IPS-20b (cell line): Measurements from ENCODE around the gene ZNF680.
"Not testable (repeated sequence)": the region's sequence is repeated elsewhere in the genome, so short reads cannot be mapped to it uniquely, and the experiment has no call there.

Source experiments
- H3K27ac ChIP-seq: one replicate; pipeline ENCODE4 v1.5.1; 2013; ENCODE audit warnings: low read length
- H3K27me3 ChIP-seq: 2 replicates; pipeline ENCODE4 v1.6.1; 2013; ENCODE audit warnings: mild to moderate bottlenecking, low read length, inconsistent platforms; ENCODE audit not compliant: insufficient read depth
- H3K36me3 ChIP-seq: 2 replicates; pipeline ENCODE4 v1.6.1; 2013; ENCODE audit warnings: low read depth, mild to moderate bottlenecking, inconsistent platforms, low read length, moderate library complexity; ENCODE audit not compliant: insufficient read depth
- H3K4me1 ChIP-seq: 2 replicates; pipeline ENCODE4 v1.6.1; 2013; ENCODE audit warnings: mild to moderate bottlenecking, control low read depth, inconsistent platforms, low read length, moderate library complexity; ENCODE audit not compliant: insufficient read depth
- H3K4me3 ChIP-seq: 2 replicates; pipeline ENCODE4 v1.5.1; 2013; ENCODE audit warnings: mild to moderate bottlenecking, low read length, inconsistent platforms
- H3K9ac ChIP-seq: 2 replicates; pipeline ENCODE4 v1.6.1; 2013; ENCODE audit warnings: low read depth, mild to moderate bottlenecking, inconsistent platforms, low read length, moderate library complexity
- H3K9me3 ChIP-seq: 2 replicates; pipeline ENCODE4 v1.6.1; 2013; ENCODE audit warnings: mild to moderate bottlenecking, low read depth, low read length, inconsistent platforms; ENCODE audit not compliant: insufficient read depth

ZNF680 gene

GRCh38 chr7:64581926-64582894 lies 19.3 kb upstream of the ZNF680 start:
- no peak overlapping the region; the same call in 1 of the 2 replicates for H3K4me3 ChIP-seq
- H3K36me3 ChIP-seq: no peaks in the 10 kb centered on the region
- no peak overlapping the region for H3K27ac ChIP-seq
- H3K27me3 ChIP-seq: no peaks in the 10 kb centered on the region
- H3K4me1 ChIP-seq: no peaks in the 10 kb centered on the region
- H3K9me3 ChIP-seq: peaks cover 60% of the 10 kb centered on the region
- H3K9ac ChIP-seq: no peak overlapping the region

DNA sequence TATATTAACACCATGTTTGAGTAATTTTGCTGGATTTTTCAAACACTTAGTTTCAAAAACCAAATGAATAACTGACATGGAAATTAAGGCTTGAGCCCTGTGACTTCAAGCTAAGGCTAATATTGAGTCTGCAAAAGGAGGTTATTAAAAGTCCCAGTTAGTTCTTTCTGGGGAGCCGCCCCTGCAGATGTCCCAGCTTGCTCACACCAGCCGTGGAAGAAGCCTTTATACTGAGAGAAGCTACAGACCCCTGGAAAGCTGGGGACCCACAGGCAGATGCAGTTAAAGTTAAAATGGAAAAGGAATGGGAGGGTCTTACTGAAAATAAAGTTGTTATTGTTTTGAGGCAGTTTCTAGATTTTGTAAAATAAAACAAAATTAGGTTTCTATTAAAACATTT lies 18.5 kb upstream of the ZNF680 start:
- no peak overlapping the region for H3K27ac ChIP-seq
- H3K4me3 ChIP-seq: no peak overlapping the region
- H3K36me3 ChIP-seq: no peaks in the 10 kb centered on the region
- H3K4me1 ChIP-seq: no peaks in the 10 kb centered on the region
- no peak overlapping the region for H3K9ac ChIP-seq
- no peaks in the 10 kb centered on the region for H3K27me3 ChIP-seq
- peaks cover 55% of the 10 kb centered on the region for H3K9me3 ChIP-seq

- H3K4me1 ChIP-seq: no peaks in the 10 kb centered on the region
- peaks cover 49% of the 10 kb centered on the region for H3K9me3 ChIP-seq
- H3K4me3 ChIP-seq: no peak overlapping the region
- no peaks in the 10 kb centered on the region for H3K36me3 ChIP-seq
- H3K27me3 ChIP-seq: no peaks in the 10 kb centered on the region
- H3K27ac ChIP-seq: no peak overlapping the region
- H3K9ac ChIP-seq: no peak overlapping the region
Measured at GRCh38 chr7:64574540-64575099, 11.7 kb upstream of the ZNF680 start.

GRCh38 chr7:64570284-64570605 lies 7.4 kb upstream of the ZNF680 start:
- peaks cover 66% of the 10 kb centered on the region for H3K9me3 ChIP-seq
- not testable (repeated sequence) for H3K9ac ChIP-seq, H3K4me1 ChIP-seq, H3K27me3 ChIP-seq, H3K27ac ChIP-seq, H3K4me3 ChIP-seq, H3K36me3 ChIP-seq

DNA sequence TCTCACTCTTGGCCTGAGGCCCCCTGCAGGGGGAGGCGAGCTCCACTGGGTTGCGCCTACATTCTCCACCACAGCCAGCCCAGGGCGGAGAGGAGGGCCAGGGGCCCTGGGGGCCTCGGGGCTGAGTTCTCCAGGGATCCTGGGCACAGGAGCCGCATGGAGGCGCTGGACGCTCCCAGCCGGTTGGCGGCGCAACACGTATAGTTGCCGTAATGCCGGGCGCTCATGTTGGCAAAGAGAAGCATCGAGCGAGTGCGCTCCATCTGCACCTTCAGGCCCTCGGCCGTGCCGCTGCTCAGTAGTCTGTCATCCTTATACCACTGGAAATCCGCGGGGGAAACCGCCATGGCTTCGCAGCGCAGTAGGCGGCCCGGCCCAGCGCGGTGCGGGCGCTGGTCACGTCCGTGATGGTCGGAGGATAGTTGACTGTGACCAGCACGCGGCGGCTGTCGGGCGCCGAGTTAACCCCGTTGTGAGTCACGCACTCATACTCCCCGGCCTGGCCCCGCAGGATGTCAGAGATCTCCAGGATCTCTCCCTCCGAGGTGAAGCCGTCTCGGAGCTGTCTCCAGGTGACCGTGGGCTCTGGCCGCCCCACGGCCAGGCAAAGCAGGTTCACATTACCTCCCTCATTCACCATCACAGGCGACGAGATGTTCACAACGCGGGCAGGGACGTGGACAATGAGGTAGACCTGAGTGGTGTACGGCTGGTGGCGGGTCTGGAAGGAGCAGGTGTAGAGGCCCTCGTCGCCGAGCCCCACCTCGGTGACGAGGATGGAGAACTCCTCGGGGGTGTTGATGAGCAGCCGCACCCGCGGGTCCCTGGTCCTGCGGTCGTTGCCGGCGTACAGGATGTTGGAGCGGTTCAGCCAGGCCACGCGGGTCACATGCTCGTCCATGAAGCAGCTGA lies 6.8 kb upstream of the ZNF680 start:
- H3K9me3 ChIP-seq: peaks cover 66% of the 10 kb centered on the region
- not testable (repeated sequence) for H3K9ac ChIP-seq, H3K4me3 ChIP-seq

GRCh38 chr7:64562256-64562625 lies 630 bp downstream of the ZNF680 start:
- Histone ChIP-seq H3K27ac (peak overlapping the region; percentile 96), H3K27me3 (no peaks in the 10 kb centered on the region), H3K9ac (peak overlapping the region; percentile 96), H3K36me3 (no peaks in the 10 kb centered on the region), H3K9me3 (peaks cover 19% of the 10 kb centered on the region), H3K4me1 (no peaks in the 10 kb centered on the region), H3K4me3 (peak overlapping the region; percentile 96)

More for the DNA sequence above, 6.8 kb upstream of the ZNF680 start:
- not testable (repeated sequence) for H3K27ac ChIP-seq, H3K27me3 ChIP-seq, H3K4me1 ChIP-seq, H3K36me3 ChIP-seq

GRCh38 chr7:64559206-64559605 lies 3.7 kb downstream of the ZNF680 start:
- Histone ChIP-seq H3K4me3 (no peak overlapping the region), H3K27ac (no peak overlapping the region), H3K36me3 (0 out of 2 replicates have a peak, but pooled peaks cover 3% of the 10 kb centered on the region), H3K27me3 (no peaks in the 10 kb centered on the region), H3K9ac (no peak overlapping the region), H3K4me1 (no peaks in the 10 kb centered on the region), H3K9me3 (peaks cover 27% of the 10 kb centered on the region)

GRCh38 chr7:64558781-64559180 lies 4.1 kb downstream of the ZNF680 start:
- H3K36me3 ChIP-seq: 0 out of 2 replicates have a peak, but pooled peaks cover 3% of the 10 kb centered on the region
- H3K27me3 ChIP-seq: no peaks in the 10 kb centered on the region
- no peak overlapping the region for H3K9ac ChIP-seq
- peaks cover 27% of the 10 kb centered on the region for H3K9me3 ChIP-seq
- no peak overlapping the region for H3K27ac ChIP-seq
- no peak overlapping the region for H3K4me3 ChIP-seq
- H3K4me1 ChIP-seq: no peaks in the 10 kb centered on the region

DNA sequence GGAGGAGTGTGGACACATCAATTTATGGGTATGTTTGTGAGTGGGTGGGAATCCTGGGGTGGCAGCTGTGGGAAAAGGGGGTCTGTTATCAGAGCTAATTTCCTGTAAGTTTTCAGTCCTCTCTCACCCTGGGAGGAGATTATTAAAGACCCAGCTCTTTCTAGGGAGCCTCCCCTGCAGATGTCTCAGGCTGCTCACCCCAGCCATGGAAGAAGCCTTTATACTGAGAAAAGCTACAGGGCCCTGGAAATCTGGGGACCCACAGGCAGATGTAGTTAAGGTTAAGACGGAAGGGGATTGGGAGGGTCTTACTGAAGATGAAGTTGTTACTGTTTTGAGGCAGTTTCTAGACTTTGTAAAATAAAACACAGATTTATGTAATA lies 4.6 kb downstream of the ZNF680 start:
- Histone ChIP-seq H3K4me1 (no peaks in the 10 kb centered on the region), H3K9me3 (peaks cover 27% of the 10 kb centered on the region), H3K36me3 (peaks cover 3% of the 10 kb centered on the region; the same call in 1 of the 2 replicates), H3K27me3 (no peaks in the 10 kb centered on the region), H3K9ac (no peak overlapping the region), H3K27ac (no peak overlapping the region), H3K4me3 (no peak overlapping the region)

DNA sequence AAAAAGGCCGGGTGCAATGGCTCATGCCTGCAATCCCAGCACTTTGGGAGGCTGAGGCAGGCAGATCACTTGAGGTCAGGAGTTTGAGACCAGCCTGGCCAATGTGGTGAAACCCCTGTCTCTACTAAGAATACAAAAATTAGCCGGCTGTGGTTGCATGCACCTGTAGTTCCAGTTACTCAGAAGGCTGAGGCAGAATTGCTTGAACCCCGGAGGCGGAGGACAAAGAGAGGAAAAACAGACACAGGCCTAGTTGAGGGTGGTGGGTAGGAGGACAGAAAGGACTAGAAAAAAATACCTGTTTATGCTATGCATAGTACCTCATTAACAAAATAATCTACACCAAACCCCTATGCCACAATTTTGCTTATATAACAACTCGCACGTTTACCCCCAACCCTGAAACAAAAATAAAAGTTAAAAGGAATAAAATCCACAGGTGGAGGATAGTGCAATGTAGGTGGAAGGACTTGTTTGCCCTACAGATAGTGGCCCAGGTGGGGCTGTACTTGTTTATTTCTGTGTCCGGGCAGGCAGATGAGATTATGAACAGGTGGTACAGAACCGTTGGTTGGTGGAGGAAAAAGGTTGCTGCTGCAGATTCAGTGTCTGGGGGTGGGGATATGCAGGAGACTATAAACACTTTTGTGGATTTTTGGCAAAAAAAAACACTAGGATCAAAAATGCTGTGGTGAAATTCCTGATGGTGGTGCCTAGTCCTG lies 5.1 kb downstream of the ZNF680 start:
- Histone ChIP-seq H3K27me3 (no peaks in the 10 kb centered on the region), H3K4me1 (no peaks in the 10 kb centered on the region), H3K9ac (no peak overlapping the region), H3K4me3 (no peak overlapping the region), H3K27ac (no peak overlapping the region), H3K36me3 (peaks cover 3% of the 10 kb centered on the region; the same call in 1 of the 2 replicates), H3K9me3 (peaks cover 27% of the 10 kb centered on the region)

DNA sequence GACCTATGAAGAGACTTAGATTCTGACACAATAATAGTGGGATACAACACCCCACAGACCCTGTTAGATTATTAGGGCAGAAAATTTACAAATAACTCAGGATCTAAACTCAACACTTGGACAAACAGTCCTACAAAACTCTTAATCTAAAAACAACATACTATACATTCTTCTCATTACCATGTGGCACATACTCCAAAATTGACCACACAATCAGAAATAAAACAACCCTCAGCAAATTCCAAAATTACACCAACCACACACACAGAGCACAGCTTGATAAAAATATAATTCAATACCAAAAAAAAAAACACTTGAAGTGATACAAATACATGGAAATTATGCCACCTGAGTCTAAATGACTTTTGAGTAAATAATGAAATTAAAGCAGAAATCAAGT lies 7.8 kb downstream of the ZNF680 start:
- H3K27me3 ChIP-seq: no peaks in the 10 kb centered on the region
- H3K27ac ChIP-seq: no peak overlapping the region
- H3K9ac ChIP-seq: no peak overlapping the region
- peaks cover 44% of the 10 kb centered on the region for H3K9me3 ChIP-seq
- no peak overlapping the region for H3K4me3 ChIP-seq
- no peaks in the 10 kb centered on the region for H3K4me1 ChIP-seq
- H3K36me3 ChIP-seq: peaks cover 3% of the 10 kb centered on the region; the same call in 1 of the 2 replicates
